ENCODE measurements around the gene NTSR2. TPM values are rescaled to one million over a fixed set of nuclear protein-coding genes. Genes with fewer than 3 reads are reported as not detected.

Gene NTSR2
- total and polyA plus RNA-seq, 2 donors from 2014 or later, result not detected

- Histone ChIP-seq H3K4me1 (ENCODE audit: control insufficient read depth in 2 of 3, insufficient read depth in 2 of 3, low read depth in 1 of 3, low read length in 3 of 3) (no peaks in the 10 kb centered on the region), H3K27ac (ENCODE audit: low read depth in 2 of 2, low read length in 2 of 2) (no peak overlapping the region), H3K4me3 (ENCODE audit: low read length in 3 of 3) (no peak overlapping the region), H3K9me3 (ENCODE audit: control insufficient read depth in 2 of 3, insufficient read depth in 1 of 3, low read length in 3 of 3) (no peaks in the 10 kb centered on the region), H3K9ac (ENCODE audit: low read length in 3 of 3) (no peak overlapping the region), H3K27me3 (ENCODE audit: control insufficient read depth, insufficient read depth, low read length) (no peaks in the 10 kb centered on the region), H3K36me3 (ENCODE audit: control insufficient read depth in 2 of 3, insufficient read depth in 3 of 3, low read length in 3 of 3) (peaks cover 0 to 2% (median 0%) of the 10 kb centered on the region in 3 donors)
- TF ChIP-seq, protein P1, sequence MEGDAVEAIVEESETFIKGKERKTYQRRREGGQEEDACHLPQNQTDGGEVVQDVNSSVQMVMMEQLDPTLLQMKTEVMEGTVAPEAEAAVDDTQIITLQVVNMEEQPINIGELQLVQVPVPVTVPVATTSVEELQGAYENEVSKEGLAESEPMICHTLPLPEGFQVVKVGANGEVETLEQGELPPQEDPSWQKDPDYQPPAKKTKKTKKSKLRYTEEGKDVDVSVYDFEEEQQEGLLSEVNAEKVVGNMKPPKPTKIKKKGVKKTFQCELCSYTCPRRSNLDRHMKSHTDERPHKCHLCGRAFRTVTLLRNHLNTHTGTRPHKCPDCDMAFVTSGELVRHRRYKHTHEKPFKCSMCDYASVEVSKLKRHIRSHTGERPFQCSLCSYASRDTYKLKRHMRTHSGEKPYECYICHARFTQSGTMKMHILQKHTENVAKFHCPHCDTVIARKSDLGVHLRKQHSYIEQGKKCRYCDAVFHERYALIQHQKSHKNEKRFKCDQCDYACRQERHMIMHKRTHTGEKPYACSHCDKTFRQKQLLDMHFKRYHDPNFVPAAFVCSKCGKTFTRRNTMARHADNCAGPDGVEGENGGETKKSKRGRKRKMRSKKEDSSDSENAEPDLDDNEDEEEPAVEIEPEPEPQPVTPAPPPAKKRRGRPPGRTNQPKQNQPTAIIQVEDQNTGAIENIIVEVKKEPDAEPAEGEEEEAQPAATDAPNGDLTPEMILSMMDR (IDR thresholded peaks at IDR 0.05; ENCODE audit: borderline replicate concordance, extremely low read depth, insufficient read depth), result no peak
- intact Hi-C loops (cut with DNase I), result no loop called here
- no peak for FAIRE-seq
- DNase-seq, result peak in 1 of 5 donors; percentile 64
Measured at GRCh38 chr2:11617984-11618707, 51.8 kb downstream of the NTSR2 start.

DNA sequence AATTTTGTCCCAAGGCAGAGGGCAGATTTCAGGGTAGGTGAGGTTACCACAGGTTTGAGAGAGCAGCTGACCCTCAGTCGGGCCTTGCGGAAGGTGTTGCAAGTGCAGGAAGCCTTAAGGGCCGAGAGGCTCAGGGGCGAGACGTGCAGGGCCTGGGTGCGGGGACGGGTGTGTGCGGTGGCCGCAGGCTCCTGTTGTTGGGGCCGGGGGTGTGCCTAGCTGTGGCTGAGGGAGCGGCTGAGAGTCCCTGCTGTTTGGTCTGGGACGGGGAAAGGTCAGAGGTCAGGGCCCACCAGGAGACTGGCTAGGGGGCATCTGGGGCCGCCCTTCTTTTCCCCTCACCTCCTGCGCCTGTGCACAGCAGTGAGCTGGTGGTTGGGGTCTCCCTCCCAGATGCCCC is 52.5 kb downstream of the NTSR2 start:
- TF ChIP-seq, protein P1 (IDR thresholded peaks at IDR 0.05; ENCODE audit: borderline replicate concordance, extremely low read depth, insufficient read depth), result no peak
- Histone ChIP-seq H3K27ac (ENCODE audit: low read depth in 2 of 2, low read length in 2 of 2) (no peak overlapping the region), H3K9ac (ENCODE audit: low read length in 3 of 3) (no peak overlapping the region), H3K9me3 (ENCODE audit: control insufficient read depth in 2 of 3, insufficient read depth in 1 of 3, low read length in 3 of 3) (no peaks in the 10 kb centered on the region), H3K27me3 (ENCODE audit: control insufficient read depth, insufficient read depth, low read length) (no peaks in the 10 kb centered on the region), H3K4me1 (ENCODE audit: control insufficient read depth in 2 of 3, insufficient read depth in 2 of 3, low read depth in 1 of 3, low read length in 3 of 3) (no peaks in the 10 kb centered on the region), H3K4me3 (ENCODE audit: low read length in 3 of 3) (no peak overlapping the region), H3K36me3 (ENCODE audit: control insufficient read depth in 2 of 3, insufficient read depth in 3 of 3, low read length in 3 of 3) (peaks cover 0 to 2% (median 0%) of the 10 kb centered on the region in 3 donors)
- intact Hi-C loops (cut with DNase I), result no loop called here
- DNase-seq (peak in 1 of 5 donors; percentile 46), FAIRE-seq (no peak)

GRCh38 chr2:11616851-11617415 is 53.1 kb downstream of the NTSR2 start:
- Histone ChIP-seq H3K4me3 (ENCODE audit: low read length in 3 of 3) (no peak overlapping the region), H3K9ac (ENCODE audit: low read length in 3 of 3) (no peak overlapping the region), H3K27ac (ENCODE audit: low read depth in 2 of 2, low read length in 2 of 2) (no peak overlapping the region), H3K4me1 (ENCODE audit: control insufficient read depth in 2 of 3, insufficient read depth in 2 of 3, low read depth in 1 of 3, low read length in 3 of 3) (no peaks in the 10 kb centered on the region), H3K27me3 (ENCODE audit: control insufficient read depth, insufficient read depth, low read length) (no peaks in the 10 kb centered on the region), H3K9me3 (ENCODE audit: control insufficient read depth in 2 of 3, insufficient read depth in 1 of 3, low read length in 3 of 3) (no peaks in the 10 kb centered on the region), H3K36me3 (ENCODE audit: control insufficient read depth in 2 of 3, insufficient read depth in 3 of 3, low read length in 3 of 3) (peaks cover 0 to 2% (median 0%) of the 10 kb centered on the region in 3 donors)
- FAIRE-seq, result no peak
- peak in 1 of 5 donors; percentile 51 for DNase-seq
- TF ChIP-seq, protein P1 (IDR thresholded peaks at IDR 0.05; ENCODE audit: borderline replicate concordance, extremely low read depth, insufficient read depth), result no peak
- intact Hi-C loops (cut with DNase I), result no loop called here

Measured in kidney (tissue), 14 donors.